HG03378 (cell line): ENCODE measurements around the gene PTPRJ.

Source experiments
- ATAC-seq: cut with Tn5 transposase; IDR thresholded peaks from one replicate; pipeline ENCODE4 v1.9.1; 2021; ENCODE audit warnings: mild to moderate bottlenecking, moderate library complexity; ENCODE audit not compliant: unreplicated experiment

Gene PTPRJ

DNA sequence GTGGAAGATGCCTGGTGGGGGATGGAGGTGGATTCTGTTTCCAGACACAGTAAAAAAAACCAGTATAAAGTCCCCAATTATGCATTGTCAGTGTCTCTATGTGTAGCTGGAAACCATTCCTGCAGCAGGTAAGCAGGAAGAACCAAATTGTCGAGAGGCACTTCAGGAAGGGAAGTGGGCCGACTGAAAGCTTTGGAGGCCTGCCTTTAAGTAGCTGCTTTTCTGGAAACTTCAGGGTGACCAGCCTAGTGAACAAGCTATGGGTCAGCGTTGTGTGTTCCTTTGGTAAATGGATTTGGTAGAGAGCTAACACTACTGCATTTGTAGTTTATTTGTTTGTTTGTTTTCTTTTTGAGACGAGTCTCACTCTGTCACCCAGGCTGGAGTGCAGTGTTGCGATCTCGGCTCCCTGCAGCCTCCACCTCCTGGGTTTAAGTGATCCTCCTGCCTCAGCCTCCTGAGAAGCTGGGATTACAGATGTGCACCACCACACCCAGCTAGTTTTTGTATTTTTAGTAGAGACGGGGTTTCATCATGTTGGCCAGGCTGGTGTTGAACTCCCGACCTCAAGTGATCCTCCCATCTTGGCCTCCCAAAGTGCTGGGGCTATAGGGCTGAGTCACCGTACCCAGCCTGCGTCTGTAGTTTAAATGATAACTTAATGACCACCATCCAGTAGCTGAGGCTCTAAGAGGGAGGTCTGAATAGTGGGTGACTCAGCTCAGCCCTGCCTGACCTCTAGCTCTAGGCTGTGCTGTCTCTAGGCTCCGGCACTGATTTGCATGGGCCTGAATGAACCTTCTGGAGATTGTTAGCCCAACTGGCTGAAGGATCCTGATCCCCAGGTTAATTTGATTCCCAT, 12.8 kb downstream of the PTPRJ start:
- ATAC-seq = no peak

DNA sequence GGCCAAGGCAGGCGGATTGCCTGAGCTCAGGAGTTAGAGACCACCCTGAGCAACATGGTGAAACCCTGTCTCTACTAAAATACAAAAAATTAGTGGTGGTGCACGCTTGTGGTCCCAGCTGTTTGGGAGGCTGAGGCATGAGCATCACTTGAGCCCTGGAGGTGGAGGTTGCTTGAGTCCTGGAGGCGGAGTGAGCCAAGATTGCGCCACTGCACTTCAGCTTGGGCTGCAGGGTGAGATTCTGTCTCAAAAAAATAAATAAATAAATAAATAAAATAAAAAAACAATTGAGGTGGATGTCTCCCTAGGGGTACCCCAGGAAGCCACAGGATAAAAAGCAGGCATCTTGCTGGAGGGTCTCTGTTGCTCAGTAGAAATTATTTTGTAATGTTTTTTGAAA, 14.1 kb downstream of the PTPRJ start:
- ATAC-seq = no peak

DNA sequence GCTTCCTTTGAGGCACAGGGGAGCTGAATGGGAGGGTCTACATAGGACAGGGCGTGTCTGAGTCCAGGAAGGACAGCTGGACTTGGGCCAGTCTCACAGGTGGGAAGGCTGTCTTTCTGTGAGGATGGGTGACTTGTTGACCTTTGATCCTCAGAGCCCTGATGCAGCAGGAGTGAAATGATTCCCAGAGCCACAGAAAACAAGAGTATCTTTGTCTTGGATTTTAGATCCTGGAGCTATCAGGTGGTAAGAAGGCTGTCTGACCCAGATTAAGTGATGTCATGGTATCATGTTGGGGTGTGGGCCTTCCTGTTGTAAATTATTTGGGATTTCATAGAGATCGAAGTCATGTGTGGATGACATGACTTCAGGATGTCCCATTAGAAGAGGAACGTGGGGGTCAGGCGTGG, 15.0 kb downstream of the PTPRJ start:
- no peak for ATAC-seq

DNA sequence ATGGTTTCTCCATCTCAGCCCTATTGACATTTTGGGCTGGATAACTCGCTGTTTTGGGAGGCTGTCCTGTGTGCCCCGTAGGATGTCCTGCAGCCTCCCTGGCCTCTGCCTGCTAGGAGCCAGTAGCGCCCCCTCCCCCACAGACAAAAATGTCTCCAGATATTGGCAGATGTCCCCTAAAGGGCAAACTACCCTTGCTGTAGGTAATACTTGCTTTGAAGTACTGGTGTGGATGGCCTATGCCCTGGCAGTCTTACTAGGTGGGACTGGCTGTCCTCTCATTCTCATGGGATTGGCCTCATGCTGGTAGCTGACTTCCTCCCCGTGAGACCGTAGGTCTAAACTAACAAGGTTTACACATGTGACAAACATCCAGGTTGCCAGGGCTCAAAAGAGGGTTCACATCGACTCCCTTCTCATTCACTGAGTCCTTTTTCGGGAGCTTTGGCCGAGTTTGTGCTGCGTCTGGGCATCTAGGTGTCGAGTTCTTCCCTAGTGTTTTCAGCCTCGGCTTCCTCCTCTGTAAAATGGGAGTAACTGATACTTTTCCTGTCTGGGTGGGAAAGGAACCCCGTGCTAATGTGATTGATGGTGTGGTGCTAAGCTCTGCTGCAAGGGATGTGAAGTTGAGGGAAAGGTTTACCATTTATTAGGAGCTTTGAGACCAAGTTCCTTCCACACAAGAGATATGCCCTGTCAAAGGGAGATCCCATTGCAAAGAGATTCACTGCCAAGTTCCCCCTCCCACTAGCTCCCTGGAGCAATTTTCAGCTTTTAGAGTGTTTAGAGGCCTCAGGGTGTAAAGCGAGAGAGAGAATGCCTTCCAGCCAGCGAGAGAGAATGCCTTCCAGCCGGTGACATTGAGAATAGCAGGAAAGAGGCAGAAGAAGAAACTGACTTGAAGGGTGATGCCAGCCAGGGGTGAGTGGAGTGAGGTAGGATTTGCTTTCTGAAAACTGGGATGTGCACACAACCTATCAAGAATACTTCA, 17.0 kb downstream of the PTPRJ start:
- ATAC-seq = no peak

DNA sequence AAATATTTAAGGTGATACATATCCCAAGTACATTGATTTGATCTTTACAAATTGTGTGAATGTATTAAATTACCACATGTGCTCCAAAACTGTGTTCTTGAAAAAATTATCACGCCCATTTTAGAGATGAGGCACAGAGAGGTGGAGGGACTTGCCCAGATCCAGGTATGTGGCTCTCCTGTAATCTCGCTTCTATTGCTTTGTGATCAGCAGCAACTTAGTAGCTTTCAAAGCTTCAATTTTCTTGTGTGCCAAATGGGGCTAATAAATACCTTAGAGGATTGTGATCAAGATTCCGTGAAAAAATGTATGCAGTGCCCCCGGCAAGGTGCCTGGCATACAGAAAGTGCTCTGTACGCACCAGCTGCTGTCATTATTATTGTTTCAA, 18.0 kb downstream of the PTPRJ start:
- ATAC-seq = no peak

DNA sequence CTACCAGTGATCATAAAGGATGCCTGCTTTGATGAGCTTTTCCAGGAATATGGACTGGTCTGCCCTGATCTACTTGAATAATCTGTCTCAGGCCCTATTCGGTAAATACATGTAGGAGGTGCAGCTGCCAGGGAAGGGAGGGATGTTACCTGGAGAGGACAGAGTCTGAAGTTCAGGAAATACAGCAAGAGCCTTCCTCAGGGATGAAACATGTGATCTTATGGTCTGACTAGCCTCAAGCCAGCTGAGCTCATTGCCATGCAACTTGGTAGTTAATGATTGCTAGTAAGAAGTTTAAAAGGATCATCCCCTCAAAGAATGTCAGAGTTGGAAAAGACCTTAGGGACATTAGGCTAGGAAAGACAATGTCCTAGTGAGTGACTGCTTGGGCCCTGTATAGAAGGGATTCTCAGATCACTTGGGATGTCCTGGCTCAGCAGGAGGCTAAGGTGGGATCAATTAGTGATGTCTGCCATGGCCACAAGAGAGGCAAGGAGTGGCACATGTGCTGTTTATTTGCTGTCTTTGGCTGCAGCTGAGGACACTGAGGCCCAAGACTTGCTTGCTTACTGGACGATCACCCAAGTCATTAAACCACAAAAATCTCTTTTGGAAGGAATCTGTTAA, 18.5 kb downstream of the PTPRJ start:
- ATAC-seq = no peak

DNA sequence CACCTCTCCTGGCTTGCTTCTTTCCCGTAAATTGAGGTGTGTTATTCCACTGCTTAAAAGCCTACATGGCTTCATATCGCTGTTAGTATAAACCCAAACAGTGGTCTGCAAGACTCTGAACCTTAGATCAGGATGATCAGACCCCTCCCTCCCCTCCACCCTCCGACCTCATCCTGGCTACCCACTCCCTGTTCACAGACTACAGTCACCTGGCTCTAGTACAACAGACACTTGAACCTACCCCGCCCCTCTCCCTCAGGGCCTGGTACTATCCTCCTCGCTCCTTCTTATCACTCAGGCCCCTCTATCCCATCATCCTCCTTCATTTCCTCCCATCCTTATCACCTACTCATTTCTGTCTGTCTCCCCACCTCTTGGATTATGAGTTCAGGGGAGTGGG, 20.1 kb downstream of the PTPRJ start:
- ATAC-seq = no peak

DNA sequence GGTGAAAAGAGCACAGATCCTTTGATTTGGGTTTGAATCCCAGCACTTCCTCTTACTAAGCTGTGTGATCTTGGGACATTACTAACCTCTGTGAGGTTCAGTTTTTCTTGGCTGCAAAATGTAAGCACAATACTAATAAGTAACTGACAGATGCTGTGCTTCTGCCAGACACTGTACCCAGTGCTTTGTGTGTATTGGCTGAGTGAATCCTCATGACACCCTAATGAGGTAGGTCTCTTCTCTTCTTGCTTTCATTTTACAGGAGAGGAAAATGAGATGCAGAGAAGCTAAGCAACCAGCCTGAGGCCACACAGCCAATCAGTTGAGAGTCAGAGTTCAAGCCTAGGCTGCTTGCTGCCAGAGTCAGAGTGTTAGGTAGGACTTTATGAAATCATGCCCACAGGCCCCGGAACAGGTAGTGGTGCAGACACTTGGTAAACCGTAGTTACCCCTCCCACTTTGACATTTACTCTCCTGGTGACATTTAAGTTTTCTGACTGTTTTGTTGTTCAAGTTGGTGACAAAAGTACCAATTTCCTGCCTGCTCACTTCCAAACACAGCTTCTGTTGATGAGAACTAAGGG, 21.2 kb downstream of the PTPRJ start:
- ATAC-seq = peak; percentile 87

DNA sequence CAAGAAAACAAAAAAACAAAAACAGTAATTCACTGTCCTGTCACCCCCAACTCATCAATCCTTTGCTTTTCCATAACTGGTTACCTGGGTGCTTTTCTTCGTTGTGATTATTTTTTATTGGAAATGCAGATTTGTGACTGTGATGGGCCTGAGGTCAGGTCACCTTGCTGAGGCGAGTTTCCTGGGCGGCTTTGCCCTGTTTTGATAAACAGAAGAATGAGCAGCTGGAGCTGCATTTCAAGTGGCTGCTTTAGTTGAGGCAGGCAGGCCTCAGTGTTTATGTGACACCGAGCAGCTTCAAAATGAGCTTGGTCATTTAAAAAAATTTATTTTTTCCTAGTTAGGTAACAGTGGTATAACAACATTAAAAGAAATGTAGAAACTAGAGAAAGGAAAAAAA, 22.2 kb downstream of the PTPRJ start:
- ATAC-seq = no peak

DNA sequence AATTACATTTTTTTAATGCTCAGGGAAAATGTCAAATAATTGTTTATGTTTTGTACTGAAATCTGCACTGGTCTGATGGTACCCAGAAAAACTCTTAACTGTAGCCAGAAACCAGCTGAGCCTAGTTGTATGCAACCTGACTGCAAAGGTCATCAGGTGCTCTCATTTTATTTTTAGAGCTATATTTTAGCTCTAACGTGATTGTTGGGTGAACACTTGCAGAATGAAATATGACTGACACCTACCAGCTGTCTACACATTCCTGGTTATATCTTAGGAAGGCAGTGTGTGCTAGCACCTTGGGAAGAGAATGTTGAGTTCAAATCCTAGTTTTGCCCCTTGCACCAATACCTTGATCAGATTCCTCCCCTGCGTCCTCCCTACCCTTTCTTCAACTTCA, 23.6 kb downstream of the PTPRJ start:
- no peak for ATAC-seq

DNA sequence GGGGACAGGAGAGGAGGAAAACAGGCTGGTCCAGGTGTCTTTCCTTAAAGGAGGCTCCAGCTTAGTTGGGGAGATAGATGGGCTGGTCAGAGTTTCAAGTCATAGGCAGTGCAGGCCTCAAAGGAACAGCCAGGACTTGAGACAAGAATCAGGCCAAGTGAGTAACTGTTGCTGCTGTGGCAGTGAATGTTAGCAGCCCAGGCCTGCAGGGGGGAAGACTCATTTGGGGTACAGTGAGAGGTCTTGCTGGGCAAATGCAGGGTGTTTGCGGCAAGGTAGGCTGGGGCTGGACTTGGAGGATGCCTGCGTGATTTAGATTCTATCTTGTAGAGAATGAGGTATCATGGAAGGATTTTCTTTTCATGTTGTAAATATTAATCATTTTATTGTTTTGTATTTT, 24.1 kb downstream of the PTPRJ start:
- ATAC-seq = no peak

DNA sequence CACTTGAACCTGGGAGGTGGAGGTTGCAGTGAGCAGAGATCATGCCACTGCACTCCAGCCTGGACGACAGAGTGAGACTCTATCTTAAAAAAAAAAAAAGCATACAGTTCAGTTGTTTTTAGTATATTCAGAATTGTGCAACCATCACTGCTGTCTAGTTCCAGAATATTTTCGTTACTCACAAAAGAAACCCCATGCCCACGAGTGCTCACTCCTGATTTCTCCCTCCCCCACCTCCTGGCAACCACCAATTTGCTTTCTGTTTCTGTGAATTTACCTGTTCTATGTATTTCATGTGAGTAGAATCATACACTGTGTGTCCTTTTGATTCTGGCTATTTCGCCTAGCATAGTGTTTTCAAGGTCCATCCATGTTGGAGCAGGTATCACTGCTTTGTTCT, 24.8 kb downstream of the PTPRJ start:
- ATAC-seq = no peak

DNA sequence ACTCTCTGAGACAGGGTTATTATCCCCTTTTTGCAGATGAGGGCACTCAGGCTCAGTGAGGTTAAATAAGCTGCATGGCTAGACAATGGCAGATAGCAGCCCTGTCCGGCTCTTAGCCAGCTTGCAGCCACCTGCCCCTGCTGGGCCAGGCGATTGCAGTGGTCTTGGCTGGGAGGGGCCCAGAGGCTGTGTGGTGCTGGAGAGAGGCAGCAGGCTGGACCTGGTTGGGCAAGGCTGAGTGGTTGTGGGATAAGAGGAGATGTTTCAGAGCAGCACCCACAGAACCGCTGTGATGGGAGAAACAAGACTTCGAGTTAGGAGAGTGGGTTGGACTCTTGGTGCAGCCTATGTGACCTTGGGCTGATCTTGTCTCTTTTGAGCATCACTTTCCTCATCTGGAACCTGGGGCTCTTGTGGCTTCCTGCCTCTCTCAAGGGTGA, 25.5 kb downstream of the PTPRJ start:
- ATAC-seq = no peak

DNA sequence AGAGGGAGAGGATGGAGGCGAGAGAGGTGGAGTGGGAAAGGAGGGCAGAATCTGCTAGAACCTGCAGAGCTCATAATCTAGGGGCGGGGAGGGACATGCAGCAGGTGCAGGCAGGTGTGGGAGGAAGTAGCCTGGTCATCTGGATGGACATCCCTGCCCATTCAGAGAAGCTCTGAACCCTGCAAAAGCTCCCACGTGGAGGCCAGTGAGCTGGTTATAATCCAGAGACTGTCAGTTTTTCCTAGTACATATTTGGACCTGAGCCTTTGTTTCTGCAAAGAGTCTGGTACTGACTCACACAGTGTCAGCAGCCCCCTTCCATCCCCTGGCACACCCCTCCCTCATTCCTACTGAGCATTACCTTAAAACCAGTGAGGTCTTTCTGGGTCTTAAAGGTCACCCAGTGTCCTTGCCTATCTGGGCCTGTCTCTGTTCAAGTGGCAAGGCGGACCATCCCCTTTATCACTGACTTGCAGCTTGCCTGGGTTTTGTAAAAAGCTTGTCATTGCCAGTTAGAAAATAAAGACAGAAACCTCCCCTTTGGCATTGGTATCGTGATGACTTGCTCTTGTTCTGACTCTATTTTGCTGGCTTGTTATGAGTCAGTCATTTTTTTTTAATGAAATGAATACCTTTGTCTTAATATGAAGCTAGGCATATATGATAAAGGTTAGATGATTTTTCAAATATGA, 26.1 kb downstream of the PTPRJ start:
- ATAC-seq = peak; percentile 84

DNA sequence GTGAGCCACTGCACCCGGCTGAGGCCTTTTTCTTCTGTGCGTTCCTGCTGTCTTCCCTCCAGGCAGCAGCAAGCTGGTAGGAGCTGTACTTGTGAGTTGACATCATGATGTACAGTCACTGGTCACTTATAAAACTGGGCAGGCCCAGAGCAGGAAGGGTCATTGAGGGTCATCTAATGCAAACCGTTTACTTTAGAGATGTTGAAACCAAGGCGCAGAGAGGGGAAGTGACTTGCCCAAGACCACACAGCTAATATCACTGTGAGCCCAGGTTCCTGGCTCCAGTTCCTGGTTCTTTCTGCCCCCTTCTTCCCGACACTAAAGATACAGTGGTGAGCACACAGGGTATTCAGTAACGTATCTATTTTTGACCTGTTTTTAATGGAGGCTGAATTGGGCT, 27.3 kb downstream of the PTPRJ start:
- ATAC-seq = no peak

DNA sequence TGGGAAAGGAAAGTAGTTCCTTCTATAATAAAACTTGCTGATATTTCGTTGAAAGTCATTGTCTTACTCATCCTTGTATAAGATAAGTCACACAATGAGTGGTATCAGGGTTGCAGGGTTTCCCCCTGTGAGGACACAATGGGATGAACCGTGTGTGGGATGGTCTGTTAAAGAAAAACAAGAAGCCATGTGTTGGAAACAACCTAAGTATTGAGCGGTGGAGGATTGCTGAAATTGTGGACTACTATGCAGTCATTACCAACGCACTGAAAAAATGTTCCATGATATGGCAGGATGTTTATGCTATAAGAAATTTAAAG, 28.6 kb downstream of the PTPRJ start:
- peak; percentile 59 for ATAC-seq

DNA sequence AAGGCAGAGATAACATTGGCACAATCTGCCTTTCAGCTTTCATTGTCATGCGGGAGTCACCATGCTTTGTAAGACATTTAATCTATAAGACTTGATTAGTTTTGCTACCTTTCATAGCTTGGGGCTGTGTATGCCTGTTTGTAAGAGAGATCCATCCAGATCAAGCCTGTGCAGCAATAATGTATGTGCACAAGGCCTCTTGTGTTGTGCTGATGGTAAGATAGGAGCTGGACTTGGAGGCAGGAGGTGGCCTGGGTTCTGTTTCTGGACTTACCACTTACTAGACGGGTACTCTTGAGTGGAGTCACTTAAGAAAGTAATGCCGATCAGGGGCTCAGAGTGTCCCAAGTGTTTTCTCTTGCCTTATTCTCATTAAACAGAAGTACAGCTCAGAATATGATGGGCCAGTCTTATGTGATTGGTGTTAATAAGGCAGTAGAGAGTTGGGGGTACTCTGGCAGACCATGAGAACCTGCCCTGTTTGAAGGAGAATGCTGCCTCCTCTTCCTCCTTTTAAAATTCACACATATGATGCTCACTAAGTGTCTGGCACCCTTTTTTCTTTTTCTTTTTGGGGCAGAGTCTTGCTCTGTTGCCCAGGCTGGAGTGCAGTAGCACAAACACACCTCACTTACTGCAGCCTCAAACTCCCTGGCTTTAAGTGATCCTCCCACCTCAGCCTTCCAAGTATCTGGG, 30.9 kb downstream of the PTPRJ start:
- no peak for ATAC-seq

DNA sequence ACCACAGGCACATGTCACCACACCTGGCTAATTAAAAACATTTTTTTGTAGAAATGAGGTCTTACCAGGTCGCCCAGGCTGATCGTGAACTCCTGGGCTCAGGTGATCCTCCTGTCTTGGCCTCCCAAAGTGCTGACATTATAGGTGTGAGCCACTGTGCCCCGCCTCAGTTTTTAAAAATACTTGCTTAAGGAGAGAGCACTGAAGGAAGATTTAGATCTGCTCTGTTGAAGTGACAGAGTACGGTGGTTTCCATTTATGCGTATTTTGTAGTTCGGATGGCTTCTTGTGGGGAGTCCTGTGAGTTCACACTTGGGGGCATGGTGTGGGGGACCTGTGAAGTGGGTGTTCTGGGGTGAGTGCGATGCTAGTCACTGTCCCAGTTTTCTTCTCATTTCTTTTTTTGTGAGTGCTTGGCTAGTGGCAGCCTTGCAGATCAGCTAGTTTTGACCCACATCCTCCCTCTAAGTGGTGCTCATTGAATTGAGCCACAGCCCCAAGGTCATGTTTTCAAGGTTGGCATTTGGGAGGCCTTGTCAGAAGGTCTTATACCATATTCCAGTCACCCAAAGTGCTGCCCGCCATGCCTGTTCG, 31.5 kb downstream of the PTPRJ start:
- no peak for ATAC-seq

DNA sequence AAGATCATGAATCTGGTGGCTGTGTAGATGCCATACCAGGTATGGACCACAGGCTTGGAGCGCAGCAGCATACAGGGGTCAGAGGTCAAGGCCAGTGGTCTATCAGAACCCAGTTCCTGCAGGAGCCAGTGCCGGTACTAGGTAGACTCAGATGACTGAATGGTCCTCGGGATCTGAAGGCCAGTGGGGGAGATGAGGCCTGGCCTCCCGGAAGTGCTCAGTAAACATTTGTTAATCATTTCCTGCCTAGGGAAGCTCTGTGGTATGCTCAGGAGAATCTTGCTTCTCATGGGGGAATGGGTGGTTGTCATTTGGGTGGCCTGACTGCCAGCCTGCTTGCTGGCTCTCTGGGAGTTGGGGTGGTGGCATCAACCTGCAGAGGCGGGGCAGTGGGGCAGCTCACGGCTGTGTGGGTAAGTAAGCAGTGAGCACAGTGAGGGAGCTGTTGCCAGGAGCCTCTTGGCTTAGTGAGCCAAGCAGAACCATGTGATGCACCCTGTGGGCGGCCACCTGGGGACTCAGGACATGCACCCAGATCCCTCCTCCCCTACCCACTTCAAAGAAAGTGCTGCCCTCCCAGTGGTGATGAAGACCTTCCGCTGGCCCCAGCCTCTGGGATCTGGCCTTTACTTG, 33.0 kb downstream of the PTPRJ start:
- ATAC-seq = peak; percentile 53
